22Rv1 (cell line): ENCODE measurements around the gene ARHGEF38.

Experiments
- ZFX ChIP-seq: fragments of 450-650 bp; IDR thresholded peaks from 2 replicates; pipeline ENCODE4 v1.6.1; 2017; ENCODE audit warnings: antibody characterized with exemption, borderline replicate concordance
- TF ChIP-seq, protein P1 (sequence below): fragments of 450-650 bp; IDR thresholded peaks from 2 replicates; pipeline ENCODE4 v1.5.1; 2017; ENCODE audit warnings: mild to moderate bottlenecking

DNA sequence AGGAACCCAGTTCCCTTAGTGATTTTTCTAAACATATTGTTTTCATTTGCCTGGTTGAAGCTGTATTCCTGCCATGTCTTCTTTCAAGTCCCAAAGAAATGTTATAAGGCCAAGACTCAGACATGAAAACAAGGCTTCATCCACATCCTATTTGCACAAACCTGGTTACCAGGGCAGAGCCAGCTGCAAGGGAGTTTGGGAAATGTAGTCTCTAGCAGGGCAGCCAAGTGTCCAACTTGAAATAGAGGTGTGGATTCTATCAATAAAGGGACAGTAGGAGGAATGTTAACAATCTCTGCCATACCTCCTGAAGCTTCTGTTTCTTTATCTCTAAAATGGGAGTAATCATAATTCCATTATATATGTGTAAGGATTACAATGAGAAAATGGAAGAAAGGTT lies 99.5 kb downstream of the ARHGEF38 start:
- TF ChIP-seq, protein P1, sequence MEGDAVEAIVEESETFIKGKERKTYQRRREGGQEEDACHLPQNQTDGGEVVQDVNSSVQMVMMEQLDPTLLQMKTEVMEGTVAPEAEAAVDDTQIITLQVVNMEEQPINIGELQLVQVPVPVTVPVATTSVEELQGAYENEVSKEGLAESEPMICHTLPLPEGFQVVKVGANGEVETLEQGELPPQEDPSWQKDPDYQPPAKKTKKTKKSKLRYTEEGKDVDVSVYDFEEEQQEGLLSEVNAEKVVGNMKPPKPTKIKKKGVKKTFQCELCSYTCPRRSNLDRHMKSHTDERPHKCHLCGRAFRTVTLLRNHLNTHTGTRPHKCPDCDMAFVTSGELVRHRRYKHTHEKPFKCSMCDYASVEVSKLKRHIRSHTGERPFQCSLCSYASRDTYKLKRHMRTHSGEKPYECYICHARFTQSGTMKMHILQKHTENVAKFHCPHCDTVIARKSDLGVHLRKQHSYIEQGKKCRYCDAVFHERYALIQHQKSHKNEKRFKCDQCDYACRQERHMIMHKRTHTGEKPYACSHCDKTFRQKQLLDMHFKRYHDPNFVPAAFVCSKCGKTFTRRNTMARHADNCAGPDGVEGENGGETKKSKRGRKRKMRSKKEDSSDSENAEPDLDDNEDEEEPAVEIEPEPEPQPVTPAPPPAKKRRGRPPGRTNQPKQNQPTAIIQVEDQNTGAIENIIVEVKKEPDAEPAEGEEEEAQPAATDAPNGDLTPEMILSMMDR = no peak
- no peak for TF ChIP-seq ZFX
